ENCODE measurements around the gene BID.
"Not testable (repeated sequence)": the region's sequence is repeated elsewhere in the genome, so short reads cannot be mapped to it uniquely, and the experiment has no call there.

The BID gene

DNA sequence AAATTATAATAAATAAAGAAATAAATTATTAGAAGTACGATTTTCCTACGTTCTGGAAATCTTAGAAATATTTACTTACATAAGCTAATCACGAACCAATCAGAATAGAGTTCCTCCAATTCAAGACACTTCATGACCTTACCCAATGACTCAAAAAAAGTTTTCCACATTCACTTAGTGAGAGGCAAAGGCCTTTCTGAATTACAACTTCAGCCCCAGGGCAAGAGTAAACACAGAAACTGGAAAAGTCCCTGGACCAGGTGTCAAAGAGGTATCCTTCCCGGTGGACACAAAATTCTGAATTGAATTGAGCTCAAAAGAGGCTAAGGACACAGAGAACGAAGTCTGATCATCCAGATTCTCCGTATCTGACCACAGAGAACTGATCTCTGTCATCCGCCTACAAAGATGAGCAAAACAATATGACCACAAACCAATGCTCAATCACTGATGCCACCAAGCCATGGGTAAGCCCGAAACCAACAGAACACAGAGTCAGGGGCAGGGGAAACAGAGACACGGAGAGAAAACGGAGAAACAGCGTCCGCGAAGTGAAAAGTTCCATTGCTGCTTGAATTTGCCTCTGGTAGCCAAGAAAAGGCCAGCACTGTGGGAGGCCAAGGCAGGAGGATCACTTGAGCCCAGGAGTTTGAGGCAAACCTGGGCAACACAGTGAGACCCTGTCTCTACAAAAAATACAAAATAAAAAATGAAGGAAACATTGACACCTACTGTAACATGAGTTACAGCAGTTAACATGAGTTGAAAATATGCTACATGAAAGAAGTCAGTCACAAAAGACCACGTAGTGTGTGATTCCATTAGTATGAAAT, 6.8 kb downstream of the BID start:
- TF ChIP-seq TSHZ2 (CRISPR knock-in tag; IDR thresholded peaks at IDR 0.05), result no peak
- TF ChIP-seq GLIS3 (CRISPR knock-in tag; IDR thresholded peaks at IDR 0.05), result no peak
- TF ChIP-seq ZC3H10 (CRISPR knock-in tag; IDR thresholded peaks at IDR 0.05), result no peak
- TF ChIP-seq TCF4 (CRISPR knock-in tag; IDR thresholded peaks at IDR 0.05; ENCODE audit: borderline replicate concordance), result no peak
- no peak for TF ChIP-seq ZNF565 (CRISPR knock-in tag; conservative IDR thresholded peaks at IDR 0.05; ENCODE audit: low read depth)
- no peak for TF ChIP-seq OSR1 (CRISPR knock-in tag; IDR thresholded peaks at IDR 0.05)
- TF ChIP-seq ZFP30 (CRISPR knock-in tag; IDR thresholded peaks at IDR 0.05), result no peak
- no peak for TF ChIP-seq ESRRG (CRISPR knock-in tag; IDR thresholded peaks at IDR 0.05)
- no peak for TF ChIP-seq CSDC2 (CRISPR knock-in tag; IDR thresholded peaks at IDR 0.05)
- no peak for TF ChIP-seq ZNF70 (CRISPR knock-in tag; IDR thresholded peaks at IDR 0.05)
- TF ChIP-seq TOX (CRISPR knock-in tag; IDR thresholded peaks at IDR 0.05; ENCODE audit: borderline replicate concordance), result no peak
- no peak for TF ChIP-seq CSRNP3 (CRISPR knock-in tag; IDR thresholded peaks at IDR 0.05)
- TF ChIP-seq, protein P1, sequence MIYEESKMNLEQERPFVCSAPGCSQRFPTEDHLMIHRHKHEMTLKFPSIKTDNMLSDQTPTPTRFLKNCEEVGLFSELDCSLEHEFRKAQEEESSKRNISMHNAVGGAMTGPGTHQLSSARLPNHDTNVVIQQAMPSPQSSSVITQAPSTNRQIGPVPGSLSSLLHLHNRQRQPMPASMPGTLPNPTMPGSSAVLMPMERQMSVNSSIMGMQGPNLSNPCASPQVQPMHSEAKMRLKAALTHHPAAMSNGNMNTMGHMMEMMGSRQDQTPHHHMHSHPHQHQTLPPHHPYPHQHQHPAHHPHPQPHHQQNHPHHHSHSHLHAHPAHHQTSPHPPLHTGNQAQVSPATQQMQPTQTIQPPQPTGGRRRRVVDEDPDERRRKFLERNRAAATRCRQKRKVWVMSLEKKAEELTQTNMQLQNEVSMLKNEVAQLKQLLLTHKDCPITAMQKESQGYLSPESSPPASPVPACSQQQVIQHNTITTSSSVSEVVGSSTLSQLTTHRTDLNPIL (CRISPR knock-in tag; IDR thresholded peaks at IDR 0.05; ENCODE audit: low read depth), result no peak
- no peak for TF ChIP-seq BACH2 (CRISPR knock-in tag; IDR thresholded peaks at IDR 0.05; ENCODE audit: borderline replicate concordance)
- no peak for TF ChIP-seq ISL1 (CRISPR knock-in tag; IDR thresholded peaks at IDR 0.05)
- TF ChIP-seq, protein P2, sequence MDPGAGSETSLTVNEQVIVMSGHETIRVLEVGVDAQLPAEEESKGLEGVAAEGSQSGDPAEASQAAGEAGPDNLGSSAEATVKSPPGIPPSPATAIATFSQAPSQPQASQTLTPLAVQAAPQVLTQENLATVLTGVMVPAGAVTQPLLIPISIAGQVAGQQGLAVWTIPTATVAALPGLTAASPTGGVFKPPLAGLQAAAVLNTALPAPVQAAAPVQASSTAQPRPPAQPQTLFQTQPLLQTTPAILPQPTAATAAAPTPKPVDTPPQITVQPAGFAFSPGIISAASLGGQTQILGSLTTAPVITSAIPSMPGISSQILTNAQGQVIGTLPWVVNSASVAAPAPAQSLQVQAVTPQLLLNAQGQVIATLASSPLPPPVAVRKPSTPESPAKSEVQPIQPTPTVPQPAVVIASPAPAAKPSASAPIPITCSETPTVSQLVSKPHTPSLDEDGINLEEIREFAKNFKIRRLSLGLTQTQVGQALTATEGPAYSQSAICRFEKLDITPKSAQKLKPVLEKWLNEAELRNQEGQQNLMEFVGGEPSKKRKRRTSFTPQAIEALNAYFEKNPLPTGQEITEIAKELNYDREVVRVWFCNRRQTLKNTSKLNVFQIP (CRISPR knock-in tag; IDR thresholded peaks at IDR 0.05; ENCODE audit: borderline replicate concordance, low read depth), result no peak
- ATAC-seq, result no peak

GRCh38 chr22:17764852-17765251, 9.4 kb downstream of the BID start:
- not testable (repeated sequence) for ATAC-seq

GRCh38 chr22:17764036-17764435, 10.2 kb downstream of the BID start:
- TF ChIP-seq TSHZ2 (CRISPR knock-in tag; IDR thresholded peaks at IDR 0.05) (no peak), ARNTL (CRISPR knock-in tag; IDR thresholded peaks at IDR 0.05; ENCODE audit: borderline replicate concordance, low read depth) (no peak), SNAI2 (CRISPR knock-in tag; IDR thresholded peaks at IDR 0.05) (no peak), ISL1 (CRISPR knock-in tag; IDR thresholded peaks at IDR 0.05) (no peak), TCF4 (CRISPR knock-in tag; IDR thresholded peaks at IDR 0.05; ENCODE audit: borderline replicate concordance) (no peak), GLIS3 (CRISPR knock-in tag; IDR thresholded peaks at IDR 0.05) (no peak)
- TF ChIP-seq, protein P2 (CRISPR knock-in tag; IDR thresholded peaks at IDR 0.05; ENCODE audit: borderline replicate concordance, low read depth), result no peak
- ATAC-seq, result no peak

GRCh38 chr22:17763442-17763841, 10.8 kb downstream of the BID start:
- ATAC-seq, result not testable (repeated sequence)

Measured in SK-N-SH treated with all-trans-retinoic acid at 6 μM for 48 hours (cell line).